Measurements from ENCODE around the gene RETREG3. TPM values are rescaled to one million over a fixed set of nuclear protein-coding genes. Genes with fewer than 3 reads are reported as not detected.

Gene RETREG3
- total and polyA plus RNA-seq, 2 of the 4 experiments (the other 2 are of a cell fraction) = 18.1 to 44.1 TPM

- CTCF ChIA-PET = interaction anchor here (0.8 to 1.2 kb wide), 2 partner anchors 10 to 209 kb away, joined by 3 to 4 read pairs; no protein-coding TSS in a partner anchor
Measured at GRCh38 chr17:42530952-42531454, 78.2 kb downstream of the RETREG3 start.

More at GRCh38 chr17:42530952-42531454, 78.2 kb downstream of the RETREG3 start:
- peaks cover 26% of the 10 kb centered on the region for H3K4me1 ChIP-seq (ENCODE audit: control insufficient read depth, insufficient read depth, low read length)
- 100% methylated on average over 1 of the region's 2 CpGs; no CpG with 5 or more reads in 1 of the 2 experiments for WGBS, 2 experiments (ENCODE audit: extremely low coverage in 2 of 2, insufficient read length in 1 of 2)
- POLR2A ChIA-PET (ENCODE audit: unreplicated experiment) = no interaction called here
- H4K5ac ChIP-seq (ENCODE audit: low read depth, low read length) = 0 out of 2 replicates have a peak overlapping the region, but pooled peaks have one; percentile 13
- H3K79me1 ChIP-seq (ENCODE audit: low read depth in 1 of 2, low read length in 2 of 2) = peaks cover 3 to 19% of the 10 kb centered on the region in 2 experiments; a peak in 2 of 4 replicates
- no TSS peak for BruUV-seq (replicated peaks)
- H3K56ac ChIP-seq (ENCODE audit: extremely low read depth, insufficient read depth, low read length) = no peak overlapping the region
- ATAC-seq (ENCODE audit: low read depth) (no peak), DNase-seq (no peak)
- H2AFZ ChIP-seq (replicated peaks; ENCODE audit: low read length, poor library complexity) = no peak overlapping the region
- H2BK15ac ChIP-seq (ENCODE audit: low read depth, low read length) = no peak overlapping the region
- H2AK9ac ChIP-seq (replicated peaks; ENCODE audit: low read depth, low read length, poor library complexity) = no peak overlapping the region
- dilution Hi-C loops (cut with HindIII; ENCODE audit: low sequenced_read_pairs, unreplicated experiment) = no loop called here
- H3K27ac ChIP-seq (ENCODE audit: insufficient read depth, low read length) = no peak overlapping the region
- peak overlapping the region; percentile 44; the same call in 1 of the 2 replicates for H3K23ac ChIP-seq (ENCODE audit: low read depth, low read length)
- intact Hi-C loops (cut with micrococcal nuclease) = no loop called here
- H3K4me2 ChIP-seq (ENCODE audit: low read depth, low read length) = no peak overlapping the region
- H3K9ac ChIP-seq (ENCODE audit: low read depth, low read length) = no peak overlapping the region
- H4K20me1 ChIP-seq (ENCODE audit: insufficient read depth, low read length) = no peaks in the 10 kb centered on the region
- peak overlapping the region; percentile 10; the same call in 1 of the 2 replicates for H2AK5ac ChIP-seq (ENCODE audit: low read depth, low read length)
- H2BK20ac ChIP-seq (ENCODE audit: low read depth, low read length) = no peak overlapping the region
- no peak overlapping the region for H3K4me3 ChIP-seq (ENCODE audit: insufficient read depth, low read depth, low read length)
- peak overlapping the region; percentile 72 for H3K14ac ChIP-seq (replicated peaks; ENCODE audit: low read depth, low read length)
- peak overlapping the region; percentile 35 for H2BK120ac ChIP-seq (ENCODE audit: low read depth, low read length)
- TF ChIP-seq RAD21 (IDR thresholded peaks at IDR 0.05; ENCODE audit: low read length) (no peak), MXI1 (IDR thresholded peaks at IDR 0.05; ENCODE audit: borderline replicate concordance, low read depth, low read length) (no peak), RCOR1 (IDR thresholded peaks at IDR 0.05; ENCODE audit: insufficient replicate concordance, low read length) (no peak), CEBPB (IDR thresholded peaks at IDR 0.05; ENCODE audit: low read depth, low read length) (no peak), CTCF (conservative IDR thresholded peaks at IDR 0.05; ENCODE audit: low read depth, low read length) (no peak), SMC3 (IDR thresholded peaks at IDR 0.05; ENCODE audit: low read depth, low read length) (no peak), FOS (IDR thresholded peaks at IDR 0.05; ENCODE audit: low read depth, low read length) (no peak), NFE2L2 (IDR thresholded peaks at IDR 0.05; ENCODE audit: low read depth, low read length) (no peak), BHLHE40 (IDR thresholded peaks at IDR 0.05; ENCODE audit: low read depth, low read length) (no peak), ELK1 (IDR thresholded peaks at IDR 0.05; ENCODE audit: borderline replicate concordance, low read depth, low read length) (no peak), MAZ (IDR thresholded peaks at IDR 0.05; ENCODE audit: borderline replicate concordance, low read depth, low read length) (no peak), MAFK (IDR thresholded peaks at IDR 0.05; ENCODE audit: low read depth, low read length) (no peak)
- no peaks in the 10 kb centered on the region for H3K36me3 ChIP-seq (ENCODE audit: control insufficient read depth, insufficient read depth, low read length)
- peak overlapping the region in 1 of 2 experiments; percentile 84; a peak in 1 of 4 replicates for H4K8ac ChIP-seq (ENCODE audit: low read depth in 2 of 2, low read length in 2 of 2)
- peak overlapping the region; percentile 8; the same call in 1 of the 2 replicates for H4K91ac ChIP-seq (ENCODE audit: insufficient read depth, low read depth, low read length)
- no peak overlapping the region for H3K18ac ChIP-seq (ENCODE audit: low read depth, low read length)
- in situ Hi-C loops (cut with MboI; ENCODE audit: low sequenced_read_pairs) = no loop called here
- peak overlapping the region; percentile 17 for H2BK5ac ChIP-seq (ENCODE audit: low read depth, low read length, poor library complexity, severe bottlenecking)
- no peaks in the 10 kb centered on the region for H3K9me3 ChIP-seq (ENCODE audit: control insufficient read depth, insufficient read depth, low read length)
- peak overlapping the region; percentile 76 for H3K4ac ChIP-seq (ENCODE audit: low read depth, low read length)
- H3K9me1 ChIP-seq (ENCODE audit: insufficient read depth, low read length) = peaks cover 20% of the 10 kb centered on the region
- no peaks in the 10 kb centered on the region for H3K27me3 ChIP-seq (ENCODE audit: control insufficient read depth, insufficient read depth, low read length)

Measured in IMR-90 (cell line).